Naive thymus-derived CD4-positive, alpha-beta T cell (primary cell): ENCODE data around the gene NCAM1. TPM values are rescaled to one million over a fixed set of nuclear protein-coding genes. Genes with fewer than 3 reads are reported as not detected.

Experiments
- ATAC-seq: fragments of 150-1000 bp; cut with Tn5 transposase; 2 replicates; pipeline ENCODE4 v1.10.0; 2021; ENCODE audit warnings: mild to moderate bottlenecking, moderate library complexity
- CTCF ChIA-PET: fragments of 350-600 bp; sonication (Branson Sonifier 250); formaldehyde crosslinking; loops from one replicate; lab custom pipeline; 2021; ENCODE audit warnings: antibody characterized with exemption; lab: Charles Lee
- POLR2A ChIA-PET: fragments of 350-600 bp; sonication (Branson Sonifier 250); formaldehyde crosslinking; loops from one replicate; lab custom pipeline; 2021; ENCODE audit warnings: antibody characterized with exemption, inconsistent platforms; lab: Charles Lee
- DNase-seq, 9 donors: peaks; one replicate each; pipeline versions ENCODE4 v3.0.0 to v3.0.0-alpha.2; 2020 to 2022; ENCODE audit warnings: mixed read lengths in 1 of 9
- H3K27ac ChIP-seq: one replicate; pipeline ENCODE4 v1.7.0; 2013; ENCODE audit warnings: mild to moderate bottlenecking, low read depth, low read length, moderate library complexity
- H3K27me3 ChIP-seq, 2 donors: one replicate each; pipeline ENCODE4 v1.7.0; 2013; ENCODE audit warnings: low read length in 2 of 2, mild to moderate bottlenecking in 2 of 2, moderate library complexity in 2 of 2; ENCODE audit not compliant: control insufficient read depth in 2 of 2, insufficient read depth in 2 of 2
- H3K36me3 ChIP-seq, 3 experiments: 1 replicate in 2 of 3; 2 replicates in 1 of 3; pipeline ENCODE4 v1.7.0; 2013; ENCODE audit warnings: low read length in 3 of 3, mild to moderate bottlenecking in 3 of 3, moderate library complexity in 1 of 3; ENCODE audit not compliant: insufficient read depth in 3 of 3, control insufficient read depth in 2 of 3
- H3K4me1 ChIP-seq, 2 donors: one replicate each; pipeline ENCODE4 v1.7.0; 2013; ENCODE audit warnings: low read length in 2 of 2, mild to moderate bottlenecking in 2 of 2, moderate library complexity in 1 of 2; ENCODE audit not compliant: control insufficient read depth in 2 of 2, insufficient read depth in 2 of 2
- H3K4me3 ChIP-seq: 2 replicates; pipeline ENCODE4 v1.7.0; 2013; ENCODE audit warnings: mild to moderate bottlenecking, low read length
- H3K9me3 ChIP-seq, 3 experiments: 1 replicate in 2 of 3; 2 replicates in 1 of 3; pipeline ENCODE4 v1.7.0; 2013; ENCODE audit warnings: low read length in 3 of 3; ENCODE audit not compliant: control insufficient read depth in 2 of 3
- H3K27ac Mint-ChIP-seq, 9 donors: one replicate each; pipeline ENCODE4 v1.8.0; 2020 to 2022; ENCODE audit warnings: mixed read lengths in 9 of 9, mild to moderate bottlenecking in 8 of 9, moderate library complexity in 5 of 9, inconsistent platforms in 2 of 9
- H3K27me3 Mint-ChIP-seq, 5 donors: one replicate each; pipeline ENCODE4 v1.8.0; 2021 to 2022; ENCODE audit warnings: mixed read lengths in 5 of 5, mild to moderate bottlenecking in 1 of 5
- H3K36me3 Mint-ChIP-seq, 5 donors: one replicate each; pipeline ENCODE4 v1.8.0; 2020 to 2022; ENCODE audit warnings: mixed read lengths in 5 of 5, mild to moderate bottlenecking in 3 of 5, inconsistent platforms in 1 of 5
- H3K4me1 Mint-ChIP-seq, 7 donors: one replicate each; pipeline ENCODE4 v1.8.0; 2020 to 2022; ENCODE audit warnings: mixed read lengths in 7 of 7, mild to moderate bottlenecking in 3 of 7, inconsistent platforms in 1 of 7
- H3K4me3 Mint-ChIP-seq, 10 donors: one replicate each; pipeline ENCODE4 v1.8.0; 2020 to 2022; ENCODE audit warnings: mild to moderate bottlenecking in 10 of 10, mixed read lengths in 10 of 10, moderate library complexity in 6 of 10, inconsistent platforms in 2 of 10
- H3K9me3 Mint-ChIP-seq, 11 donors: one replicate each; pipeline ENCODE4 v1.8.0; 2020 to 2022; ENCODE audit warnings: mixed read lengths in 11 of 11, mild to moderate bottlenecking in 4 of 11, inconsistent platforms in 1 of 11, moderate library complexity in 1 of 11
- intact Hi-C, 2 donors: fragments of 100-400 bp; cut with micrococcal nuclease; formaldehyde crosslinking; loops; one replicate each; pipeline ENCODE4 v1.15.1; 2023
- polyA plus RNA-seq, 2 donors: library from polyadenylated mRNA; unstranded; fragments of 300-500 nt; fragmentation: Illumina TruSeq; gene quantifications; one replicate each; pipeline ENCODE4 v1.2.3, GENCODE V29; 2021
- total RNA-seq, 6 experiments: library from RNA in 5 of 6; stranded (reverse) in 5 of 6; gene quantifications; 1 replicate in 5 of 6; 2 replicates in 1 of 6; pipeline ENCODE4 v1.2.3 and lab custom pipeline; 2021 to 2026

NCAM1 gene
- total and polyA plus RNA-seq, 7 experiments from 2014 or later = 0.06 to 18.8 (median 1.0) TPM; not detected in 2

DNA sequence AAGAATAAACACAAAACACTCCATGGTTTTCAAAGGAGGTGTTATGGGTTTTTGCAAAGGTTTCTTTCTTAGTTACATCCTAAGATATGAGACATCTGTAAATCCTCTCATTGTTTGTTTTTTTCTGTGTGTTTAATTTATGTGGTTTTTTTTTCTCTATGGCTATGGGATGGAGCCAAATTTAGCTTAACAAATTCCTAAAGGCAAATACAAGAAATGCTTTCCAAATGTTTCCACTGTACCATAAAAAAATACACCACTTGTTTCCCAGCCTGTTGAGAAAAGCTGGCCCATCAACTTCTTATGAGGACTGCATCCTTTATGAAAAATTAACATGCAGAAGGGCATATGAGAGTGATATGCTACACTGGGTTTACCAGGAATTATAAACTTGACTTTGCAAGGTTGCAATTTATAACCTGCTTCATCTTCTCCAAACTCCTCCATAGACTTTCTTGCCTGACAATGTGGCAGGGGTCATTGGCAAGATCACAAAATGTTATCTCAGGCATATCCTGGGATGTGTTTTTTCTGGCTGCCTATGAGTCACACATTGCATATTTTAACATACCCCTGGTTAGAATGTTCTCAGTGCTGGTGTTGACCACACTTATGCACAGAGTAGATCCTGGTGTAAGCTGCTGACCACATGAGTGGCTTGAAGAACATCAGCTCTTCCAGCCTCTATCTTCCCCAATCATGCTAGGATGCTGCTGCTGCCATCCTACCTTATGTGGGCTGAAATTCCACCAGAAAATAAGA, 215.6 kb downstream of the NCAM1 start:
- H3K27me3 ChIP-seq = no peaks in the 10 kb centered on the region
- no peak overlapping the region for H3K27ac ChIP-seq
- Mint-ChIP-seq H3K9me3 (peaks cover 0 to 1% (median 0%) of the 10 kb centered on the region in 11 donors), H3K27ac (no peak overlapping the region), H3K27me3 (peaks cover 10 to 29% (median 25%) of the 10 kb centered on the region in 5 donors), H3K36me3 (no peaks in the 10 kb centered on the region), H3K4me3 (no peak overlapping the region), H3K4me1 (peaks cover 0 to 2% (median 0%) of the 10 kb centered on the region in 7 donors)
- H3K36me3 ChIP-seq = no peaks in the 10 kb centered on the region
- DNase-seq (no peak), ATAC-seq (no peak)
- POLR2A ChIA-PET = no interaction called here
- intact Hi-C loops = no loop called here
- CTCF ChIA-PET = no interaction called here
- no peak overlapping the region for H3K4me3 ChIP-seq
- H3K9me3 ChIP-seq = no peaks in the 10 kb centered on the region
- H3K4me1 ChIP-seq = no peaks in the 10 kb centered on the region

DNA sequence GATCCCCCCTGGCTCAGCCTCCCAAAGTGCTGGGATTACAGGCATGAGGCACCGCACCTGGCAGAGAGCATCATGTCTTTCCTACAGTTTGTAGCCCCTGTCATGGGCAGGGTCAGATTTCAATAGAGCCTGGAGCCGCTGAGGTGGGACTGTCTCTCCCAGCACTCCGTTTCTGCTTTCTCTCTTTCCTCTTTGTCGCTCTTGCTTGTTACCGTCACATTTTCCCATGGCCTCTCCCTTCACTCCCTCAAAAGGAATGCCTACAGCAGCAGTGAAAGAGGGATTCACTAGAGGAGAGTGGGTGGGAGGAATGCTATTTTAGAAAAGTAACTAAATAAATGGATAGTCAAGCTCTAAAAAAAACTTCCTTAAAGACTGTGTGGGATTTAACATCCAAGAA, 216.5 kb downstream of the NCAM1 start:
- no peak overlapping the region for H3K27ac ChIP-seq
- H3K4me1 ChIP-seq = no peaks in the 10 kb centered on the region
- no peak for DNase-seq
- no peak for ATAC-seq
- no peaks in the 10 kb centered on the region for H3K27me3 ChIP-seq
- Mint-ChIP-seq H3K4me3 (no peak overlapping the region), H3K4me1 (peaks cover 0 to 2% (median 0%) of the 10 kb centered on the region in 7 donors), H3K9me3 (peaks cover 0 to 3% (median 0%) of the 10 kb centered on the region in 11 donors), H3K27ac (no peak overlapping the region), H3K36me3 (no peaks in the 10 kb centered on the region), H3K27me3 (peaks cover 10 to 34% (median 30%) of the 10 kb centered on the region in 5 donors)
- no peaks in the 10 kb centered on the region for H3K9me3 ChIP-seq
- H3K4me3 ChIP-seq = no peak overlapping the region
- POLR2A ChIA-PET = no interaction called here
- CTCF ChIA-PET = no interaction called here
- no peaks in the 10 kb centered on the region for H3K36me3 ChIP-seq
- intact Hi-C loops = no loop called here

DNA sequence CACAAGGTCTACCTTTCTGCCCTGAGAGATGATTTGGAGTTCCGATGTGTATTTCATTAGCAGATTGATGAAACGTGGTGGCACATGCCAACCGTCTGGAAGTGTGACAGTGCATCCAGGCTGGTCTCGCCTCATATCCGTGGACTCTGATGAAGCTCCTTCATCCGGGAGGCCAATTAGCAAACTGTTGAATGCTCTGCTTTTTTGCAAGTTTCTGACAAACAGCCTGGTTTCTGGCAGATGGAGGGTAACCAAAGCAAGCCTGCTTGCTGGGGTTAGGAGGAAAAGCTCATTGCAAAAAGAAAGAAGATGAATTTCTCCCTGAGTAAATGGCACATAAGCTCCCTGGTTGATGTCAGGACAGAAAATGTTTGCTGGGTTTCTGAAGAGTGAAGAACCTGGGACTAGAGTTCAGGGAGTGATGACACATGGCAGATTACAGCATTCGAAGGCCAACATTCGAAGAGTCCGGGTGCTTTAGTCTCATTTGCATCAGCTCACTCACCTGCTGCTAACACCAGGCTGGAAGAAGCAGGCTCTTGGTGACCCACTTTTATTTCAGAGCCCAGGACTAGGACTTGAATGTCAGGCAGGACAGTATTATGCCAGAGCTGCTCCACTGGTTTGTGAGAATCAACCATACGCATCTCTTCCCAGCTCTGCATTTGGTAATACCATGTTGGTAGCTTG, 217.3 kb downstream of the NCAM1 start:
- ChIA-PET POLR2A (no interaction called here), CTCF (no interaction called here)
- Histone ChIP-seq H3K9me3 (no peaks in the 10 kb centered on the region), H3K27me3 (no peaks in the 10 kb centered on the region), H3K4me3 (no peak overlapping the region), H3K27ac (no peak overlapping the region), H3K4me1 (no peaks in the 10 kb centered on the region), H3K36me3 (no peaks in the 10 kb centered on the region)
- no peak overlapping the region for H3K27ac Mint-ChIP-seq
- intact Hi-C loops = no loop called here
- ATAC-seq (no peak), DNase-seq (no peak)
- peaks cover 10 to 38% (median 26%) of the 10 kb centered on the region in 5 donors for H3K27me3 Mint-ChIP-seq
- H3K4me1 Mint-ChIP-seq = peaks cover 0 to 2% (median 0%) of the 10 kb centered on the region in 7 donors
- H3K36me3 Mint-ChIP-seq = no peaks in the 10 kb centered on the region
- H3K4me3 Mint-ChIP-seq = no peak overlapping the region
- peaks cover 0 to 3% (median 0%) of the 10 kb centered on the region in 11 donors for H3K9me3 Mint-ChIP-seq

DNA sequence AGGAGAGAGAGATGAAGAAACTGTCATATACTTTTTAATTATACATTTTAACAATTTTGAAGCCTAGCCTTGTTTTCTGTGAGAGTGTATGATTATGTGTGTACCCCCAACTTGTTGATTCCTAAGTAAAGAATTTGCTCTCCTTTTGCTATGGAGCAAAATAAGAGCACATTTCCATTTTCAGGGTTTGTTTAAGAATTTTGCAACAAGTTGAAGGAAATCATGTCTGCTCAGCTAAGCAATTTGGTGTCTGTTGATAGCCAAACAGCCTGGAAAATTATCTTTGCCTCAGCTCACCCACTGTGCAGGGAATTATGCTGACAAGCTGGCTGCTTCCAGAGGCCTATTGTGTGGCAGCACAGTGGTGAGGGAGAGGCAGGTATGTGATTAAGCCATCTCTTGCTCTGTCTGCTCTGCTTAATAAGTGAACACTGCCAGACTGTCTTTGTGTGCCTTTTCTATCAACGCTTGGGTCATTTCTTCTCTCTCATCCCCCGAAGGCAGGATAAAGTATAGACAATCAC, 218.0 kb downstream of the NCAM1 start:
- intact Hi-C loops = no loop called here
- H3K9me3 Mint-ChIP-seq = peaks cover 0 to 3% (median 0%) of the 10 kb centered on the region in 11 donors
- no peaks in the 10 kb centered on the region for H3K36me3 Mint-ChIP-seq
- peaks cover 0 to 2% (median 0%) of the 10 kb centered on the region in 7 donors for H3K4me1 Mint-ChIP-seq
- H3K4me3 Mint-ChIP-seq = no peak overlapping the region
- H3K27ac Mint-ChIP-seq = no peak overlapping the region
- Histone ChIP-seq H3K27me3 (no peaks in the 10 kb centered on the region), H3K4me3 (no peak overlapping the region), H3K27ac (no peak overlapping the region), H3K9me3 (no peaks in the 10 kb centered on the region), H3K4me1 (no peaks in the 10 kb centered on the region), H3K36me3 (no peaks in the 10 kb centered on the region)
- ChIA-PET CTCF (no interaction called here), POLR2A (no interaction called here)
- ATAC-seq (no peak), DNase-seq (no peak)
- peaks cover 10 to 38% (median 26%) of the 10 kb centered on the region in 5 donors for H3K27me3 Mint-ChIP-seq

DNA sequence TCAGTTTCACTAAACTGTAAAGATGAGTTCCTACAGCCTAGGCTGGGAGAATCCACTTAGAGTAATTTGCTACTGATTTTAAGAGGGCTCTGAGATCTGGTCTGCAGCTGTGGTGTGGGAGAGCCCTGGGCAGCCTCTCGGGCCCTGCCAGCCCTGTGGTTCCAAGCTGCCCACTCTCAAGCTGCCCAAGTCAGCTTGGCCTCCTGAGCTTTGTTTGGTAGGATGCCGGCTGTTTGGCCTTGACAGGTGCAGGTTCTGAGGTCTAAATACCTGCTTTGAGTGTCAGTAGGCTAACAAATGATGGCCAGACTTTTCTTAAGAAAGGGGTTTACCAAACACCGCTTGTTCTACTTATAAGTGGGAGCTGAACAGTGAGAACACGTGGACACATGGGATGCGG, 219.9 kb downstream of the NCAM1 start:
- no peak for DNase-seq
- no peak for ATAC-seq
- Mint-ChIP-seq H3K27me3 (peaks cover 9 to 30% (median 20%) of the 10 kb centered on the region in 5 donors), H3K27ac (no peak overlapping the region), H3K36me3 (no peaks in the 10 kb centered on the region), H3K9me3 (peaks cover 0 to 3% (median 0%) of the 10 kb centered on the region in 11 donors), H3K4me3 (no peak overlapping the region), H3K4me1 (peaks cover 0 to 2% (median 0%) of the 10 kb centered on the region in 7 donors)
- POLR2A ChIA-PET = no interaction called here
- Histone ChIP-seq H3K36me3 (no peaks in the 10 kb centered on the region), H3K27ac (no peak overlapping the region), H3K9me3 (no peaks in the 10 kb centered on the region), H3K4me1 (no peaks in the 10 kb centered on the region), H3K27me3 (no peaks in the 10 kb centered on the region), H3K4me3 (no peak overlapping the region)
- intact Hi-C loops = no loop called here
- CTCF ChIA-PET = no interaction called here

DNA sequence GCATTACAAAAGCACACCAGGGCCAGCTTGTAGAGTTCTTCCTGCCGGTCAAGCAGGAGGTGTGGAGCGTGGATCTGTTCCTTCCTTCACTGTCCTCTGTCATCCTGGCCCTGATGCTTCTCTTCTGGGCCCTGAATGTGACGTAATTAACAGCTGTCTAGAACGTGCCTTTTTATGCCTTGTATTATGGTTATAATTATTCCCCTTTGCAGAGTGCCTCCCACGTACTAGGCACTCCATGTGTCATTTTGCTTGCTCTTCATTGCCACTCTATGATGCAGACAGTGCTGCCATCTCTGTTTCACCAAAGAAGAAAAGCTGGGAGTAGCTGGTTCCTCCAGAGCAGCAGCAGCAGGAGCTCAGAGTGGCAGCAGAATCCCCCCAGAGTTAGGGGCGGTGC, 221.1 kb downstream of the NCAM1 start:
- Mint-ChIP-seq H3K27ac (no peak overlapping the region), H3K4me1 (peaks cover 0 to 2% (median 0%) of the 10 kb centered on the region in 7 donors), H3K4me3 (no peak overlapping the region), H3K9me3 (peaks cover 0 to 3% (median 0%) of the 10 kb centered on the region in 11 donors), H3K36me3 (no peaks in the 10 kb centered on the region), H3K27me3 (peaks cover 11 to 33% (median 20%) of the 10 kb centered on the region in 5 donors)
- POLR2A ChIA-PET = no interaction called here
- no peaks in the 10 kb centered on the region for H3K36me3 ChIP-seq
- H3K27me3 ChIP-seq = no peaks in the 10 kb centered on the region
- no peak overlapping the region for H3K27ac ChIP-seq
- CTCF ChIA-PET = no interaction called here
- H3K4me1 ChIP-seq = no peaks in the 10 kb centered on the region
- intact Hi-C loops = no loop called here
- DNase-seq (no peak), ATAC-seq (no peak)
- H3K4me3 ChIP-seq = no peak overlapping the region
- H3K9me3 ChIP-seq = no peaks in the 10 kb centered on the region
